Ramos (cell line): ENCODE measurements around the gene USH2A.

Experiments used
- in situ Hi-C: fragments of 300-500 bp; cut with MboI; formaldehyde crosslinking; loops from one replicate; pipeline ENCODE4 v1.14.3; 2022; ENCODE audit warnings: low sequenced_read_pairs; ENCODE audit not compliant: unreplicated experiment

USH2A gene

GRCh38 chr1:215830226-215830810, 592.9 kb downstream of the USH2A start:
- in situ Hi-C loops = no loop called here

DNA sequence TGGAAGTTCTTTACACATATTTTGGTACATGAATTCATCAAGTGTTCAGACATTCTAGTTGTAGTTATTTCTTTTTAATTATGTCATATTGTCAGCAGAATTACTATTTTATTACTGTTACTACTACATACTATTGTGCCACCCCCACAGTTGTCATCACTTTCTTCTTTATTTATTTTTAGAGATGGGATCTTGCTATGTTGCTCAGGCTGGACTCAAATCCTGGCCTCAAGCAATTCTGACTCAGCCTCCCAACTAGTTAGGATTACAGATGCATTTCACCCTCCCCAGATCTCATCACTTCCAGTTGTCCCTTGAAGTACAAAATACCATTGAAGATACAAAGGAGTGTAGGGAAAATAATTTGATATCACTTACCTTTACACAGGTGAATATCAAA, 598.2 kb downstream of the USH2A start:
- in situ Hi-C loops = no loop called here

GRCh38 chr1:215824245-215824644, 599.0 kb downstream of the USH2A start:
- in situ Hi-C loops = no loop called here

- in situ Hi-C loops = no loop called here
These were observed 604.1 kb downstream of the USH2A start for GRCh38 chr1:215819114-215819513.

- in situ Hi-C loops = no loop called here
These were observed 615.3 kb downstream of the USH2A start for GRCh38 chr1:215807911-215808436.

GRCh38 chr1:215807218-215807617, 616.0 kb downstream of the USH2A start:
- in situ Hi-C loops = no loop called here

DNA sequence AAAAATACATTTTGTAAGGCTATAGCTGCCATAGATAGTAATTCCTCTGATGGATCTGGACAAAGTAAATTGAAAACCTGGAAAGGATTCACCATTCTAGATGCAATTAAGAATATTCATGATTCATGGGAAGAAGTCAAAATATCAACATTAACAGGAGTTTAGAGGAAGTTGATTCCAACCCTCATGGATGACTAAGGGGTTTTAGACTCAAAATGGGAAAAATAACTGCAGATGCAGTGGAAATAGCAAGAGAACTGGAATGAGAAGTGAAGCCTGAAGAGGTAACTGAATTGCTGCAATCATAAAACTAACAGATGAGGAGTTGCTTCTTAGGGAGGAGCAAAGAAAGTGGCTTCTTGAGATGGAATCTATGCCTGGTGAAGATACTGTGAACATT, 625.4 kb downstream of the USH2A start:
- in situ Hi-C loops = no loop called here

DNA sequence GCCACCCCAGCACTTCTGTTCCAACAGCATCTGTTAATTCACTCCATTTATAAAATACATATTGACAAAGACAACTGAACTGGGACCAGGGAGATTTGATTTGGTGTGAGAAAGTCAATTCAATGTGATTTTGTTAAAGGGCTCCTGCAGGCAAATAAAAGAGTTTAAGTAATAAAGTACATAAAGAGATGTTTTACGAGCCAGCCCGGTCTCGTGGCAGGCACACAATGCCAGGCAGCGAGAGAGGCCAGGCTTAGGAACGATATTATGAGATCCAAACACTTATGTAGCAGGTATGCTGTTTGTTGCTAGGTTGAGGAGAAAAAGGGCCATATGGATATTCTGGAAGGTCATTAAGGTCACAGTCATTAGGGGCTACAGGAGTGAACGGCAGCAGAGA, 629.1 kb downstream of the USH2A start:
- in situ Hi-C loops = no loop called here

GRCh38 chr1:215793180-215793579, 630.1 kb downstream of the USH2A start:
- in situ Hi-C loops = no loop called here

GRCh38 chr1:215792446-215792845, 630.8 kb downstream of the USH2A start:
- in situ Hi-C loops = no loop called here

GRCh38 chr1:215789981-215790380, 633.3 kb downstream of the USH2A start:
- in situ Hi-C loops = no loop called here

GRCh38 chr1:215786997-215787396, 636.3 kb downstream of the USH2A start:
- in situ Hi-C loops = no loop called here

DNA sequence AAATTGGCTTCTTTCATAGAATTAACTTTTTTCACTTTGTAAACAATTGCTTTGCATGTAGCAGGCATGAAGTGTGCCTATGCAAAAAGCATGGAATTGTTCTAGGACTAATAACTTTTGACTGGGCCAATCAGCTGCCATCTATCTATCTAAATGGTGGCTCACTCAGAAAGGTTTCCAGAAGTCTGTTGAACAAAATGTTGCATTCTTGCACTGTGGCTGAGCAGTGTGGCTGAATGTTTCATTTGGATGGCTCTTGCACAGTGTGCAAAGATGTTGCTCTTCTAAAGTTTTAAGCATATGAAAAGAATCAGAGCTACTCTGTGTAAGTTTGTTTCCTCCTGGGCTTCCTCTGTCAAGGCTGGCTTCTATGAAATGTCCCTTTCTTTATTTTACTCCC, 642.6 kb downstream of the USH2A start:
- in situ Hi-C loops = no loop called here

DNA sequence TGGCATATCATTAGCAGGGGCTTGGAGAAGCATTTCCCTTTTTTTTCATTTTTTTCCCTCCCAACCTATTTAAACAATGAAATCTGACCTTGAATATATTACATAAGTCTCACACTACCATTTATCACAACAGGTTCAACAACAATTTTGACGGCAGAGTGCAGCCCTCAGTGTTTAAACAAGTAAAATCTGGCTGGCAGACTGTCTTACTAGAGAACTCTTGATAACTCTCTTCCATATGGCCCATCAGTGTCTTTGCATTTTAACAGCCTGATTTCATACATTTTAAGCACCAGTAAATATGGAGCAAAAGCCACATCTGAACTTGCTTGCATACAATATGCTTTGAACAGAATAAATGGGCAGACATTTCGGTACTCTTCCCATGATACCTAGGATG, 643.1 kb downstream of the USH2A start:
- in situ Hi-C loops = no loop called here

- in situ Hi-C loops = no loop called here
These were observed 643.5 kb downstream of the USH2A start for GRCh38 chr1:215779729-215780128.

GRCh38 chr1:215777370-215777925, 645.8 kb downstream of the USH2A start:
- in situ Hi-C loops = no loop called here

- in situ Hi-C loops = no loop called here
These were observed 646.9 kb downstream of the USH2A start for GRCh38 chr1:215776336-215776735.

DNA sequence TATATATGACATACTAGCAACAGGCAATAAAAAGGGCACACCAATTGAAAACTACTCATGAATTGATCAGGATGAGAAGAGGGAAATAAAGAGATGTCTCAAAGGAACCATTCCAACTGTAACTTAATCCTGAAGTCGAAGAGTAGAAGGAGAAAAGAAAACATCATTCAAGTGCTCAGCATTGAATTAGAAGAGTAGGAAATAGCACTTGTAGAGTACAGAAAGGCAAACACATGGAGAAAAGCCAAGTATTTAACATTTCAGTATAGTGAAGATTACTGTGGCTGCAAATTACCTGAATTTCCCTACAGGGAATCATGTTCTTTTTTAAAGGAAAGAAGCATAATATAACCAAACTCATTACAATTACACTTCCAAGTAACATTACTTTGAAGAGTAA, 651.1 kb downstream of the USH2A start:
- in situ Hi-C loops = no loop called here

- in situ Hi-C loops = no loop called here
These were observed 654.9 kb downstream of the USH2A start for GRCh38 chr1:215768303-215768702.

DNA sequence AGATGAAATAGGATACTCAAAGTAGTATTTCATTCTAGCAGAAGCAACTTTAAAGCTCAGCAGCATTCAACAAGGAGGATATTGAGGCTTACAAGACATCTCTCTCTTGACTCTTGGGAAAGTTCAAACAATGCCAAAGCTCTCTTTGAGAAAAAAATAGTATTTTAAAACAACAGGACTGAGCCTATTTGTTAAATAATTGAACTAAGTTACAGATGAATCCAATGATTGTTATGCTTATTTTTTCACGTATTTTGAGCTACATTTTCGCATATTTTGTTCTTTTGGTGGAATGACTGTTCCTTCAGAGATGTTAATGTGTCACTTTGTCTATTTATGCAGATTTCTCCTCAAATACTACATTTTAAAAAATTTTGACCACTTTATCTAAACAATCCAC, 655.5 kb downstream of the USH2A start:
- in situ Hi-C loops = no loop called here

DNA sequence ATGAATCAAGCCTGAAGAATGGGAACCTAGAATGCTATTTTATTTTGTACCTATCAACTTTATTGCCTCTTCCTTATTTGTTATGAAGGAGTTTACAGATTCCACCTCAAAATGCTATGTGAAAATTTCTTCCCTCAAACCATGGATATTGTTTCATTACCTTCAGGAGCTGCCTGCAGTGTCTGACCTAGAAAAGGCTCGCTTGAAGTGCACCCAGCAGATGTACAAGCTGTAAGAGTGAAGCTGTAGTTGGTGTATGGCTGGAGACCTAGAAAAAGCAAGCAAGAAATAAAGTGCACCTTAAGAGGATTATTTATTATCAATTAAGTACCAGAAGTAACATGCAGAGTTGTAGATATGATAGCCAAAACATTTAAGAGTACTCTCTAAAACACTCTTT, 656.7 kb downstream of the USH2A start:
- in situ Hi-C loops = no loop called here

DNA sequence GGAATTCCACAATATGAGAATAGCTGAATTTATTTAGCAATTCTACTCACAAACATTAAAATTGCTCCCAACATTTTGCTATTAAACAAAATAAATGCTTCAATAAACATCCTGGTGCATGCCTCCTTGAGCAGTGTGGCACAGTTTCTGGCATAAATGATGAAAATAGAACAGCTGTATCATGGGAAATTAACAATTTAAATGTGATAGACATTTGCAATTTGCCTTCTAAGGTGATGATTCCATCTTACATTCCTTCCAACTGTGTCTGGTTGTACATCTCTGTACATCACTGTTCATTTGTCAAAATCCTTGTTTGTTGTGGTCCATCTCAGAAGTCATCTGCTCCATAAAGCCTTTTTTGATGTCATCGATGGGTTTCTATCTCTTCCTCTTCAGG, 657.4 kb downstream of the USH2A start:
- in situ Hi-C loops = no loop called here
